Caki2 (cell line): ENCODE data around the gene SIVA1. TPM values are rescaled to one million over a fixed set of nuclear protein-coding genes. Genes with fewer than 3 reads are reported as not detected.
A peak's percentile ranks its signal among the peaks of the same experiment; 100 is the strongest.
"Not testable (repeated sequence)": the region's sequence is repeated elsewhere in the genome, so short reads cannot be mapped to it uniquely, and the experiment has no call there.

ENCODE experiments used
- DNase-seq: peaks from one replicate; pipeline ENCODE4 v3.0.0-alpha.2; 2015; ENCODE audit warnings: low read depth
- in situ Hi-C: cut with HindIII; loops from 2 replicates; pipeline ENCODE4 v1.10.0; 2016; ENCODE audit warnings: low sequenced_read_pairs, low pct_unique_long_range_greater_than_20kb, mixed read lengths
- total RNA-seq: library from RNA; depleted of rRNA; stranded (reverse); fragments of >200 nt; shearing (Covaris generic); gene quantifications from 2 replicates; pipeline ENCODE4 v1.2.3, GENCODE V29; 2014; ENCODE audit warnings: low replicate concordance

SIVA1 gene
- total RNA-seq, 1 experiment from 2014 or later = 196 TPM

GRCh38 chr14:104717646-104718045 is 35.3 kb upstream of the SIVA1 start:
- in situ Hi-C loops = no loop called here
- DNase-seq = no peak

GRCh38 chr14:104718147-104718546 is 34.8 kb upstream of the SIVA1 start:
- DNase-seq = no peak
- in situ Hi-C loops = no loop called here

GRCh38 chr14:104718871-104719270 is 34.1 kb upstream of the SIVA1 start:
- DNase-seq = no peak
- in situ Hi-C loops = no loop called here

- in situ Hi-C loops = no loop called here
Observed at GRCh38 chr14:104719343-104719742, 33.6 kb upstream of the SIVA1 start.

GRCh38 chr14:104721505-104722431 is 31.2 kb upstream of the SIVA1 start:
- in situ Hi-C loops = no loop called here
- no peak for DNase-seq

More at GRCh38 chr14:104719343-104719742, 33.6 kb upstream of the SIVA1 start:
- DNase-seq = no peak

- DNase-seq = no peak
- in situ Hi-C loops = no loop called here
Observed at GRCh38 chr14:104722938-104723650, 29.9 kb upstream of the SIVA1 start.

- peak; percentile 40 for DNase-seq
- in situ Hi-C loops = no loop called here
Observed at GRCh38 chr14:104723651-104724406, 29.1 kb upstream of the SIVA1 start, which contains the start of gene ADSS1. ADSS1 (plus strand) TSS chr14:104724229; CDS start chr14:104724271, 42 bp downstream.

GRCh38 chr14:104724407-104724980 is 28.5 kb upstream of the SIVA1 start:
- peak; percentile 29 for DNase-seq
- in situ Hi-C loops = no loop called here

- no peak for DNase-seq
- in situ Hi-C loops = no loop called here
Observed at GRCh38 chr14:104724981-104725771, 27.8 kb upstream of the SIVA1 start.

GRCh38 chr14:104725772-104726548 is 27.0 kb upstream of the SIVA1 start:
- DNase-seq = no peak
- in situ Hi-C loops = no loop called here

- in situ Hi-C loops = no loop called here
- no peak for DNase-seq
Observed at GRCh38 chr14:104726600-104727451, 26.1 kb upstream of the SIVA1 start.

- no peak for DNase-seq
- in situ Hi-C loops = no loop called here
Observed at GRCh38 chr14:104728631-104729030, 24.3 kb upstream of the SIVA1 start.

- in situ Hi-C loops, DNase-seq: not testable (repeated sequence)
Observed at GRCh38 chr14:104729176-104729834, 23.6 kb upstream of the SIVA1 start.

- no peak for DNase-seq
- in situ Hi-C loops = no loop called here
Observed at GRCh38 chr14:104729835-104730181, 23.1 kb upstream of the SIVA1 start.

GRCh38 chr14:104730487-104730886 is 22.5 kb upstream of the SIVA1 start:
- in situ Hi-C loops = no loop called here
- no peak for DNase-seq
